ENCODE results near the gene SLC6A19.

Gene SLC6A19

GRCh38 chr5:1177826-1178528, 23.4 kb upstream of the SLC6A19 start:
- no peaks in the 10 kb centered on the region for H3K36me3 Mint-ChIP-seq (ENCODE audit: low read depth)
- H3K4me3 Mint-ChIP-seq = no peak overlapping the region
- peaks cover 3% of the 10 kb centered on the region for H3K4me1 Mint-ChIP-seq
- TF ChIP-seq, protein P1, sequence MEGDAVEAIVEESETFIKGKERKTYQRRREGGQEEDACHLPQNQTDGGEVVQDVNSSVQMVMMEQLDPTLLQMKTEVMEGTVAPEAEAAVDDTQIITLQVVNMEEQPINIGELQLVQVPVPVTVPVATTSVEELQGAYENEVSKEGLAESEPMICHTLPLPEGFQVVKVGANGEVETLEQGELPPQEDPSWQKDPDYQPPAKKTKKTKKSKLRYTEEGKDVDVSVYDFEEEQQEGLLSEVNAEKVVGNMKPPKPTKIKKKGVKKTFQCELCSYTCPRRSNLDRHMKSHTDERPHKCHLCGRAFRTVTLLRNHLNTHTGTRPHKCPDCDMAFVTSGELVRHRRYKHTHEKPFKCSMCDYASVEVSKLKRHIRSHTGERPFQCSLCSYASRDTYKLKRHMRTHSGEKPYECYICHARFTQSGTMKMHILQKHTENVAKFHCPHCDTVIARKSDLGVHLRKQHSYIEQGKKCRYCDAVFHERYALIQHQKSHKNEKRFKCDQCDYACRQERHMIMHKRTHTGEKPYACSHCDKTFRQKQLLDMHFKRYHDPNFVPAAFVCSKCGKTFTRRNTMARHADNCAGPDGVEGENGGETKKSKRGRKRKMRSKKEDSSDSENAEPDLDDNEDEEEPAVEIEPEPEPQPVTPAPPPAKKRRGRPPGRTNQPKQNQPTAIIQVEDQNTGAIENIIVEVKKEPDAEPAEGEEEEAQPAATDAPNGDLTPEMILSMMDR (IDR thresholded peaks at IDR 0.05; ENCODE audit: unreplicated experiment in 3 of 3) = no peak
- H3K27ac Mint-ChIP-seq = no peak overlapping the region
- peaks cover 7% of the 10 kb centered on the region for H3K27me3 Mint-ChIP-seq (ENCODE audit: low read depth)
- no peaks in the 10 kb centered on the region for H3K9me3 Mint-ChIP-seq

DNA sequence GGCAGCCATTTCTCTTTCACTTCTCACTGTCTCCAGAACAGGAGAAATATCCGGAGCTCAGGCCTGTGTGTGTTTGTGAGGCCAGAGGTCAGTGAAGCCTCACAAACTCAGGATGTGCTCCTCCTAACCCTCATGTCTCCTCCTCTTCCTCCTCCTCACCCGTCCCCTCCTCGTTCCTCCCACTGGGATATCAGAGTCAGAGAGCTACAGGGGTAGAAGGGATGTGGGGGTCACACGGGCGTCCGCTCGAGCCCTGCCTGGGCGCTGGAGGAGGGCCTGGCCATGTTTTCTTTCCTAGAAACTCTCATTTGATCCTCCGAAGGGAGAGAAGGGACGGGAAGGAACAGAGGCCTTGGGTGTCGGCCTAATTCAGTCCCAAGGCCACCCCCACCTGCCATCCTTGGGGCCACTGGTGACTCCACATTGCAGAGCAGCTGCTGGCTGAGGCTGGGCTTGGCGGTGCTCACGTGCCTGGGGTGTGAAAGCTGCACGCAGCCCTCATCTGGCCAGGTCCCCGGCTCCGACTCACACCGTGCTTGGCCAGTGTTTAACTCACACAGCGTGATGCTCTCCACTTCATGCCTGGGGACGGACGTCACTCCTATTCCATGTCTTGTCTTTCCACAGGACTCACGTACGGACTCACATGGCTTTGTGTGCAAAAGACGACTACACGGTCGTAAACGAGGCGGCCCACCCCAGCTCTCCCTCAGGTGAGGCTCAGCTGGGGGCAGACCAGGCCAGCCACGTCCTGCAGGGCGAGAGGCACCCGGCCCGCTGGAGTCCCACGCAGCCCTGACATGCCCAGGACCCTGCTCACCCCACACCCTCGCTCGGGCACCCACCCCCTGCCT, 22.6 kb upstream of the SLC6A19 start:
- Mint-ChIP-seq H3K4me3 (no peak overlapping the region), H3K36me3 (ENCODE audit: low read depth) (no peaks in the 10 kb centered on the region), H3K27ac (no peak overlapping the region), H3K9me3 (no peaks in the 10 kb centered on the region), H3K4me1 (peaks cover 6% of the 10 kb centered on the region), H3K27me3 (ENCODE audit: low read depth) (peaks cover 4% of the 10 kb centered on the region)
- TF ChIP-seq, protein P1 (IDR thresholded peaks at IDR 0.05; ENCODE audit: unreplicated experiment in 3 of 3) = no peak

GRCh38 chr5:1179383-1179715, 22.0 kb upstream of the SLC6A19 start:
- no peak overlapping the region for H3K4me3 Mint-ChIP-seq
- H3K9me3 Mint-ChIP-seq = no peaks in the 10 kb centered on the region
- H3K27ac Mint-ChIP-seq = no peak overlapping the region
- no peaks in the 10 kb centered on the region for H3K36me3 Mint-ChIP-seq (ENCODE audit: low read depth)
- H3K27me3 Mint-ChIP-seq (ENCODE audit: low read depth) = peaks cover 4% of the 10 kb centered on the region
- peaks cover 6% of the 10 kb centered on the region for H3K4me1 Mint-ChIP-seq
- TF ChIP-seq, protein P1 (IDR thresholded peaks at IDR 0.05; ENCODE audit: unreplicated experiment in 3 of 3) = no peak

- no peak overlapping the region for H3K4me3 Mint-ChIP-seq
These were observed 21.3 kb upstream of the SLC6A19 start for GRCh38 chr5:1180096-1180495.

GRCh38 chr5:1180841-1181271, 20.5 kb upstream of the SLC6A19 start:
- Mint-ChIP-seq H3K27ac (no peak overlapping the region), H3K9me3 (no peaks in the 10 kb centered on the region), H3K4me1 (peaks cover 10% of the 10 kb centered on the region), H3K27me3 (ENCODE audit: low read depth) (peaks cover 4% of the 10 kb centered on the region), H3K36me3 (ENCODE audit: low read depth) (no peaks in the 10 kb centered on the region), H3K4me3 (no peak overlapping the region)
- TF ChIP-seq, protein P1 (IDR thresholded peaks at IDR 0.05; ENCODE audit: unreplicated experiment in 3 of 3) = no peak

More at GRCh38 chr5:1180096-1180495, 21.3 kb upstream of the SLC6A19 start:
- peaks cover 6% of the 10 kb centered on the region for H3K4me1 Mint-ChIP-seq
- H3K27ac Mint-ChIP-seq = no peak overlapping the region
- TF ChIP-seq, protein P1 (IDR thresholded peaks at IDR 0.05; ENCODE audit: unreplicated experiment in 3 of 3) = no peak
- H3K36me3 Mint-ChIP-seq (ENCODE audit: low read depth) = no peaks in the 10 kb centered on the region
- no peaks in the 10 kb centered on the region for H3K9me3 Mint-ChIP-seq
- peaks cover 4% of the 10 kb centered on the region for H3K27me3 Mint-ChIP-seq (ENCODE audit: low read depth)

All from nephron (organoid).